ENCODE measurements around the gene GPR84.

Gene GPR84

DNA sequence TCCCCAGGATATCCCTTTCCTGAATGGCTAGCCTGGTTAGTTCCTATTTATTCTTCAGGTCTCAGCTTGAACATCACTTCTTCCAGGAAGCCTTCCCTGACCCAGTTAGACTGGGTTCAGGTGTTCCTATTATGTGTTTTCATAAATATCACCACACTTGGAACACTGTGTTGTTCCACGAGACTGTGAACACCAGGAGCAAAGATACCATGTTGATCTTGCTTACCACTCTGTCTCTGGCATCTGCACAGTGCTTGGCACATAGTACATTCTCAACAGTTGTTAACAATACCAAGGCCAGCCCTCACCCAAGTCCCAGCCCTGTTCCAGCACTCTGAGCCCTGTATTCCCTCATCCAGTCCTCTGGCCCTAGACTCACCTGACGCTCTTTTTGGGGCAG lies 33.9 kb upstream of the GPR84 start:
- TF ChIP-seq, protein P1, sequence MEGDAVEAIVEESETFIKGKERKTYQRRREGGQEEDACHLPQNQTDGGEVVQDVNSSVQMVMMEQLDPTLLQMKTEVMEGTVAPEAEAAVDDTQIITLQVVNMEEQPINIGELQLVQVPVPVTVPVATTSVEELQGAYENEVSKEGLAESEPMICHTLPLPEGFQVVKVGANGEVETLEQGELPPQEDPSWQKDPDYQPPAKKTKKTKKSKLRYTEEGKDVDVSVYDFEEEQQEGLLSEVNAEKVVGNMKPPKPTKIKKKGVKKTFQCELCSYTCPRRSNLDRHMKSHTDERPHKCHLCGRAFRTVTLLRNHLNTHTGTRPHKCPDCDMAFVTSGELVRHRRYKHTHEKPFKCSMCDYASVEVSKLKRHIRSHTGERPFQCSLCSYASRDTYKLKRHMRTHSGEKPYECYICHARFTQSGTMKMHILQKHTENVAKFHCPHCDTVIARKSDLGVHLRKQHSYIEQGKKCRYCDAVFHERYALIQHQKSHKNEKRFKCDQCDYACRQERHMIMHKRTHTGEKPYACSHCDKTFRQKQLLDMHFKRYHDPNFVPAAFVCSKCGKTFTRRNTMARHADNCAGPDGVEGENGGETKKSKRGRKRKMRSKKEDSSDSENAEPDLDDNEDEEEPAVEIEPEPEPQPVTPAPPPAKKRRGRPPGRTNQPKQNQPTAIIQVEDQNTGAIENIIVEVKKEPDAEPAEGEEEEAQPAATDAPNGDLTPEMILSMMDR (IDR thresholded peaks at IDR 0.05; ENCODE audit: low read depth, low read length, missing control alignments): no peak
- no peak overlapping the region for H3K4me3 ChIP-seq (replicated peaks; ENCODE audit: low read depth, low read length)
- DNase-seq (ENCODE audit: extremely low read depth, low read depth): no peak

DNA sequence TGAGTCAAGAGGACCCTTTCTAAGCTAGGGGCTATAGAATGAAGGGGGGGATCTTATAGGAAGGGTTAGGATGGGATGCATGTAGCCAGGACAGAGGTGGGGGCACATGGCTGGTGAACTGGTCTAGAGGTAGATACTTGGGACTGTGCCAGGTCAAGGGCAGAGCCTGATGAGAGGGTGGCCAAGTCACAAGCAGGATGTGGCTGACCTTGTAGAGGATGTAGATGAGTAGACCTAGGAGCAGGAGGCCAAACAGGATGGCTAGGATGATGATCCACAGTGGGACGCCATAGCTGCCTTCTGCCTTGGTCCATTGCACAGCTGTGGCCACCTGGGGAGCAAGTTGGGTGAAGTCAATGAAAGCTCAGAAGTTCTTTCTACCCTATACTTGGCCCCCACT lies 32.9 kb upstream of the GPR84 start:
- TF ChIP-seq, protein P1 (IDR thresholded peaks at IDR 0.05; ENCODE audit: low read depth, low read length, missing control alignments): no peak
- no peak for DNase-seq (ENCODE audit: extremely low read depth, low read depth)
- H3K4me3 ChIP-seq (replicated peaks; ENCODE audit: low read depth, low read length): no peak overlapping the region

DNA sequence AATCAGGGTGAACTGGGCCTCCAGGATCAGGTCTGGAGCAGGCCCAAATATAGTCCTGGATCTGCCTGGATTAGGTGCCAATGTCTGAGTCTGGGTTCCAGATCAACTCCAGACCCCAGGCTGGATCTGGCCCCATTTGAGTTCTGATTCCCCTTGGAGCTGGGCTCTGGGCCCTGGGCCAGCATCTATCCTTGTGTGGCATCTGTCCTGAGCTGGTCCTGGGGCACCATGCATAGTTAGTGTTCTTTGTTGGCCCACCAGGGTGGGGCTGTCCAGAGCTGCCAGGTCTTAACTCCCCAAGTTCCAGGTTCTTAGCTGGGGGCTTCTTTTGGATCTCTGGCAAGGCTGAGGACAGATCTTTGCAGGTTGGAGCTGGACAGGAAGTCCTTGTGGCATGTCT lies 31.3 kb upstream of the GPR84 start:
- H3K4me3 ChIP-seq (replicated peaks; ENCODE audit: low read depth, low read length): no peak overlapping the region
- TF ChIP-seq, protein P1 (IDR thresholded peaks at IDR 0.05; ENCODE audit: low read depth, low read length, missing control alignments): no peak
- DNase-seq (ENCODE audit: extremely low read depth, low read depth): no peak

DNA sequence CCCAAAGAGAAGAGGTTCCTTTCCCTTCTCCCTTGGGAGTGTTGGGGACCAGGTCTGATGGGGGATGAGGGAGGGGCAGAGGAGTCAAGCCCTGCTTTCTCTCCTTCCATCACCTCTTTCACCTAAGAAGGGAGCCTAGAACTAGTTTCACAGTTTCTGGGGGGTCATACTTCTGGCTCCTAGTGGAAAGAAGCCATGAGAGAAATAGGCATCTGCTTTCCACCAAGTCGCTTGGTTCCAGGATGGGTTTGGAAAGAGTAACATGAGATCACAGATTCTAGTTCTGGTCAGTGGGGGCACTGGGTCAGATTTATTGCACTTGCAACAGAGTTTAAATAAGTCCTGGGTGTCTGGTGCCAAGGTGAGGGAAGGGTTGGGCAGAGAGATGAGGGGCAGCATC lies 30.7 kb upstream of the GPR84 start:
- TF ChIP-seq, protein P1 (IDR thresholded peaks at IDR 0.05; ENCODE audit: low read depth, low read length, missing control alignments): no peak
- no peak overlapping the region for H3K4me3 ChIP-seq (replicated peaks; ENCODE audit: low read depth, low read length)
- DNase-seq (ENCODE audit: extremely low read depth, low read depth): no peak

DNA sequence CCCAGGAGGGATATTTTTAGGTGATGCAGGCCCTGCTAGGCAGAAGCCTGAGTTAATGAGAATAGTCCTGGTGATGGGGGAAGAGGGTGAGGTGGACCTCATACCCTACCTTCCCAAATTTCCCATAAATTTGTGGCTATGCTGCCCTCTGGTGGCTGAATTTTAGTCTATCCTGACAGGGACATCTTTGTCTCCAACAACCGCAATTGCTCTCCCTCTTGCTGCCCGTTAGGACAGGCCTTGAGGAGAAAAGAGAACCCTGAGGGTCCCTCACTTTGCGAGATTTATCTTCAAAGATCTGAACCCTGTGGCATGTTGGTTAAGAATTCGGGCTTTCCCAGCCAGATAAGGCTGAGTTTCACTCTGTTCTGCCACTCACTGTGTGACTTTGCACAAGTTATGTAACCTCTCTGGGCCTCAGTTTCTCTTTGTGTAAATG lies 30.0 kb upstream of the GPR84 start:
- TF ChIP-seq, protein P1 (IDR thresholded peaks at IDR 0.05; ENCODE audit: low read depth, low read length, missing control alignments): peak; percentile 74
- no peak for DNase-seq (ENCODE audit: extremely low read depth, low read depth)
- no peak overlapping the region for H3K4me3 ChIP-seq (replicated peaks; ENCODE audit: low read depth, low read length)

DNA sequence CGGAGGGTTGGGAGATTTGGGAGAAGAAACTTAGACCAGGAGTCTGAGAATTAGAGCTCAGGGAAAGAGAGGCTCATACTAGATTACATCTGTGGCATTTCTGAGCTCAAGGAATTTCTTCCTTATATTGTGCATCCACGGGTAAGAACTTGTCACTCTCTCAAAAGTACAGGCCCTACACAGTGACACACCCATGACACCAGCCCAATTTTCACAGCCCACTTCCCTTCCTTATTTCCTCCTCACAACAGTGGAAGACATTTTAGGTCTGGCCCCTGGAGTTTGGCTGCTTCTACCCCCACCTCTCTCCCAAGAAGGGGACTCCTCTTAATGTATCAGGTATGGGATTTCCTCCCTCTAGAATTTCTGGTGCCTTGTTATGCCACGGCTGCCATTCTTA lies 29.5 kb upstream of the GPR84 start:
- H3K4me3 ChIP-seq (replicated peaks; ENCODE audit: low read depth, low read length): no peak overlapping the region
- TF ChIP-seq, protein P1 (IDR thresholded peaks at IDR 0.05; ENCODE audit: low read depth, low read length, missing control alignments): no peak
- no peak for DNase-seq (ENCODE audit: extremely low read depth, low read depth)

- TF ChIP-seq, protein P1 (IDR thresholded peaks at IDR 0.05; ENCODE audit: low read depth, low read length, missing control alignments): no peak
- DNase-seq (ENCODE audit: extremely low read depth, low read depth): no peak
- H3K4me3 ChIP-seq (replicated peaks; ENCODE audit: low read depth, low read length): no peak overlapping the region
Observed at GRCh38 chr12:54393207-54393609, 28.9 kb upstream of the GPR84 start.
